ENCODE measurements around the gene RAB11A. TPM values are rescaled to one million over a fixed set of nuclear protein-coding genes. Genes with fewer than 3 reads are reported as not detected.

The RAB11A gene
- total RNA-seq, 3 donors from 2014 or later, result 214 to 330 (median 320) TPM

- no peak for ATAC-seq
- no peaks in the 10 kb centered on the region for H3K36me3 ChIP-seq (ENCODE audit: low read depth)
These were observed 50.1 kb downstream of the RAB11A start for GRCh38 chr15:65919353-65919752.

GRCh38 chr15:65920121-65920520 lies 50.8 kb downstream of the RAB11A start:
- Histone ChIP-seq H3K4me1 (ENCODE audit: low read depth) (peaks cover 2% of the 10 kb centered on the region), H3K9me3 (no peaks in the 10 kb centered on the region), H3K4me3 (no peak overlapping the region), H3K36me3 (ENCODE audit: low read depth) (no peaks in the 10 kb centered on the region)
- DNase-seq (no peak), ATAC-seq (no peak)
- no peak for TF ChIP-seq CTCF (IDR thresholded peaks at IDR 0.05)
- intact Hi-C loops (cut with DNase I, micrococcal nuclease), result no loop called here

More at GRCh38 chr15:65919353-65919752, 50.1 kb downstream of the RAB11A start:
- TF ChIP-seq CTCF (IDR thresholded peaks at IDR 0.05), result no peak
- intact Hi-C loops (cut with DNase I, micrococcal nuclease), result no loop called here
- peaks cover 2% of the 10 kb centered on the region for H3K4me1 ChIP-seq (ENCODE audit: low read depth)
- H3K9me3 ChIP-seq, result no peaks in the 10 kb centered on the region
- no peak for DNase-seq
- no peak overlapping the region for H3K4me3 ChIP-seq

- Histone ChIP-seq H3K4me1 (ENCODE audit: low read depth) (peaks cover 2% of the 10 kb centered on the region), H3K36me3 (ENCODE audit: low read depth) (no peaks in the 10 kb centered on the region), H3K9me3 (no peaks in the 10 kb centered on the region), H3K4me3 (no peak overlapping the region)
- DNase-seq (no peak), ATAC-seq (no peak)
- TF ChIP-seq CTCF (IDR thresholded peaks at IDR 0.05), result no peak
- intact Hi-C loops (cut with DNase I, micrococcal nuclease), result no loop called here
These were observed 51.6 kb downstream of the RAB11A start for GRCh38 chr15:65920825-65921309.

- no peaks in the 10 kb centered on the region for H3K36me3 ChIP-seq (ENCODE audit: low read depth)
- DNase-seq (no peak), ATAC-seq (no peak)
- H3K4me3 ChIP-seq, result no peak overlapping the region
- H3K4me1 ChIP-seq (ENCODE audit: low read depth), result peaks cover under 1% of the 10 kb centered on the region
- H3K9me3 ChIP-seq, result no peaks in the 10 kb centered on the region
- intact Hi-C loops (cut with DNase I, micrococcal nuclease), result no loop called here
- no peak for TF ChIP-seq CTCF (IDR thresholded peaks at IDR 0.05)
These were observed 52.5 kb downstream of the RAB11A start for GRCh38 chr15:65921780-65922179.

- Histone ChIP-seq H3K4me3 (no peak overlapping the region), H3K4me1 (ENCODE audit: low read depth) (no peaks in the 10 kb centered on the region), H3K9me3 (no peaks in the 10 kb centered on the region), H3K36me3 (ENCODE audit: low read depth) (no peaks in the 10 kb centered on the region)
- no peak for TF ChIP-seq CTCF (IDR thresholded peaks at IDR 0.05)
- intact Hi-C loops (cut with DNase I, micrococcal nuclease), result no loop called here
- no peak for ATAC-seq
- no peak for DNase-seq
These were observed 53.3 kb downstream of the RAB11A start for GRCh38 chr15:65922621-65923020.

GRCh38 chr15:65923264-65923663 lies 54.0 kb downstream of the RAB11A start:
- ATAC-seq (no peak), DNase-seq (no peak)
- no peak overlapping the region for H3K4me3 ChIP-seq
- intact Hi-C loops (cut with DNase I, micrococcal nuclease), result no loop called here
- no peaks in the 10 kb centered on the region for H3K9me3 ChIP-seq
- TF ChIP-seq CTCF (IDR thresholded peaks at IDR 0.05), result no peak
- H3K36me3 ChIP-seq (ENCODE audit: low read depth), result no peaks in the 10 kb centered on the region
- no peaks in the 10 kb centered on the region for H3K4me1 ChIP-seq (ENCODE audit: low read depth)
